C4-2B (cell line): ENCODE data around the gene HLA-DQA1.
"Not testable (repeated sequence)": the region's sequence is repeated elsewhere in the genome, so short reads cannot be mapped to it uniquely, and the experiment has no call there.

ENCODE experiments used
- H3K27ac ChIP-seq: fragments of 450-650 bp; 2 replicates; pipeline ENCODE4 v1.5.1; 2017
- ZFX ChIP-seq: fragments of 450-650 bp; IDR thresholded peaks from 2 replicates; pipeline ENCODE4 v1.6.1; 2017
- TF ChIP-seq, protein P1 (sequence below): fragments of 450-650 bp; conservative IDR thresholded peaks from 2 replicates; pipeline ENCODE4 v1.5.1; 2017; ENCODE audit warnings: mild to moderate bottlenecking

HLA-DQA1 gene

DNA sequence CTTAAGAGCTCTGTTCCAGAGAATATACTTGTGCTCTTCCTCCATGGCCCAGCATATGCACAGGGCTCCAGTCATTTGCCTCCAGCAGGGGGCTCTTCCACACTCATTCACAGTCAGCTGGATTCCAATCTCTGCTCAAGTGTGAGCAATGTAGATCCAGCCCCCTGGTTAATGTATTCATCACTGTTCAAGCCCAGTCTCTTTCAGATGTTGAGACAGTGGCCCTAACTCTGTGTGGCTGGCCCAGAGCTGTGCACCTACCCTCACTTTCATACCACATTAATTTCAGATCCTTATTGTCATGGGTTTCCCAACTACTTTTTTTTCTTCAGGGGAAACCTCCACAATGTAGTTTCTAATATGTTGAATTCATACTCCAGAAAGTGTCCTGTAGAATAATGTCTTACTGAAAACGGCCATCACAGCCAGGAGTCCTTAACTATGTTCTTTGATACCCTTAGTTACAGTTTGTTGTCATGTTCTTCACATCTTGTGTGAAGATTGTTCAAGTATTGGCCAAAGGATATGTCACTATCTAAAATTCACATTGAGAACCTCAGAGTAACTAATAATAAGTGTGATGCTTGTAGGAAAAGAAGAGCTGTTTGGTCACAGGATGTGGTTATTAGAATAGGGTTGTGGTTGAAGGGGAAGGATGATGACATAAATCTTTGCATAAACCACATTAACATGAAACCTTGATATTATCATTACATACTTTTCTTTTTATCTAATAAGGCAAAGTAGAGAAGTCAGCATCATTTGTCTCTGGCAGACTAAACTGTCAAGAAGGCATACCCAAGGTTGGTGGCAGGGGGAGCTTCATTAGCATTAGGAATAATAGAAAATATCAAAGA lies 14.4 kb upstream of the HLA-DQA1 start:
- TF ChIP-seq, protein P1, sequence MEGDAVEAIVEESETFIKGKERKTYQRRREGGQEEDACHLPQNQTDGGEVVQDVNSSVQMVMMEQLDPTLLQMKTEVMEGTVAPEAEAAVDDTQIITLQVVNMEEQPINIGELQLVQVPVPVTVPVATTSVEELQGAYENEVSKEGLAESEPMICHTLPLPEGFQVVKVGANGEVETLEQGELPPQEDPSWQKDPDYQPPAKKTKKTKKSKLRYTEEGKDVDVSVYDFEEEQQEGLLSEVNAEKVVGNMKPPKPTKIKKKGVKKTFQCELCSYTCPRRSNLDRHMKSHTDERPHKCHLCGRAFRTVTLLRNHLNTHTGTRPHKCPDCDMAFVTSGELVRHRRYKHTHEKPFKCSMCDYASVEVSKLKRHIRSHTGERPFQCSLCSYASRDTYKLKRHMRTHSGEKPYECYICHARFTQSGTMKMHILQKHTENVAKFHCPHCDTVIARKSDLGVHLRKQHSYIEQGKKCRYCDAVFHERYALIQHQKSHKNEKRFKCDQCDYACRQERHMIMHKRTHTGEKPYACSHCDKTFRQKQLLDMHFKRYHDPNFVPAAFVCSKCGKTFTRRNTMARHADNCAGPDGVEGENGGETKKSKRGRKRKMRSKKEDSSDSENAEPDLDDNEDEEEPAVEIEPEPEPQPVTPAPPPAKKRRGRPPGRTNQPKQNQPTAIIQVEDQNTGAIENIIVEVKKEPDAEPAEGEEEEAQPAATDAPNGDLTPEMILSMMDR: peak; percentile 50
- TF ChIP-seq ZFX: no peak
- no peak overlapping the region for H3K27ac ChIP-seq

DNA sequence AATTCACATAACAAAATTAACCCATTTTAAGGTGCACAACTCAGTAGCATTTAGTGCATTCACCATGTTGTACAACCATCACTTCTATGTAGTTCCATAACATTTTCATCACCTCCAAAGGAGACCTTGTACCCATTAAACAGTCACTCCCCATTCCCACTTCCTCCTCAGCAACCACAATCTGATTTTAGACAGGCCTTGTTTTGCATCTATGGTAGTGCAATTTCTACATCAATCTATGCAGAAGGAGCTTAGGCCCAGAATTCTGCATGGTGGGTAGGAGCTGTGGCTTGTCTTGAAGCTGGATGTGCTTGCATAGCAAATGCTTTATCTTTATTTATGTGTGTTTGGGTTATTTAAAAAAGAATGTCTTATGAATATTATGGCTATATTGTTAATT lies 13.5 kb upstream of the HLA-DQA1 start:
- TF ChIP-seq, protein P1: no peak
- no peak for TF ChIP-seq ZFX
- no peak overlapping the region for H3K27ac ChIP-seq

DNA sequence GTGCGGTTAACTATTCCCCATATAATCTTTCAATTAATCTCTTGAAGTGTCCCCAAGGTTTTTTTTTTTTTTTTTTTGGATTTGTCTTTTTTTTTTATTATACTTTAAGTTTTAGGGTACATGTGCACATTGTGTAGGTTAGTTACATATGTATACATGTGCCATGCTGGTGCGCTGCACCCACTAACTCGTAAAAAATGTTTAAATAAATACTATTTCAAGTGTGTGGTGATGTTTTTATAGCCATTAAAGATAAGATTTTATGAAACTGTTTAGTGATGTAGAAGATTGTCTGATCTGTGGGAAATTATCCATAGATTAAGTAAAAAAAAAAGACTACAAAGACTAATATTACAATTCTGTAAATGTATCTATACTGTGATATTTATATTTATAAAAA lies 12.6 kb upstream of the HLA-DQA1 start:
- no peak overlapping the region for H3K27ac ChIP-seq
- no peak for TF ChIP-seq ZFX

DNA sequence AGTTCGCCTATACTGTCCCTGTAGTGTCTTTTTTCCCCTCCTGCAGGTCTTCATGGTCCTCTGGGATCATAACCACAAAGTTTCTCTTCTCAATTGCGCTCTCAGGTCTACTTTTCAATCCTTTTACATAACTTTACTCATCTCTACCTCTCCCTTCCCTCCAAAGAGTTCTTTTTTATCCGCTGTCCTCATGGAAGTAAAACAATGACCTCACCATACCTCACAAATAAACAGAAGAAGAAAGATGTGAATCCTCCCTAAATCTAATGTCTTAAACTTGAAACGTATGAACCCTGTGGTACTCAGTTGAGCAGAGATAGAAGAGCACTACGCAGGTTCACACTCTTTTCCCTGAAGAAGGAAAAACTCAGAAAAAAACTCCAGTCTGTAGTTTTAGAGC lies 12.1 kb upstream of the HLA-DQA1 start:
- TF ChIP-seq, protein P1: no peak
- TF ChIP-seq ZFX: no peak
- no peak overlapping the region for H3K27ac ChIP-seq

DNA sequence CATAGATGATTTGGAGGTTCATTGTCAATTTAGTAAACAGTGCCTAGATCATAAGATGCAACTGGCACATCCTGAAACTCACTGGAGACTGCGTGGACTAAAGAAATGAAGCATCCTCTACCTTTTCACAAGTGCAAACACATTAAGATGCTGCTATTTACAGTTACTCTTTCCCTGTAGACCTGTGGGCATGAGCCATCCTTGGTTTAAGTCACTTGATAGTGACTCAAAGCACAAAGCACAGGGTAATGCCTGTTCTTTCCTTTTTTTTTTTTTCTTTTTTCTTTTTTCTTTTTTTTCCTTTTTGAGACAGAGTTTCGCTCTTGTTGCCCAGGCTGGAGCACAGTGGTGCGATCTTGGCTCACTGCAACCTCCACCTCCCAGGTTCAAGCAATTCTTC lies 10.0 kb upstream of the HLA-DQA1 start:
- no peak overlapping the region for H3K27ac ChIP-seq
- TF ChIP-seq, protein P1: no peak
- no peak for TF ChIP-seq ZFX

GRCh38 chr6:32627831-32628230 lies 9.4 kb upstream of the HLA-DQA1 start:
- TF ChIP-seq, protein P1: no peak
- TF ChIP-seq ZFX: no peak
- H3K27ac ChIP-seq: no peak overlapping the region

DNA sequence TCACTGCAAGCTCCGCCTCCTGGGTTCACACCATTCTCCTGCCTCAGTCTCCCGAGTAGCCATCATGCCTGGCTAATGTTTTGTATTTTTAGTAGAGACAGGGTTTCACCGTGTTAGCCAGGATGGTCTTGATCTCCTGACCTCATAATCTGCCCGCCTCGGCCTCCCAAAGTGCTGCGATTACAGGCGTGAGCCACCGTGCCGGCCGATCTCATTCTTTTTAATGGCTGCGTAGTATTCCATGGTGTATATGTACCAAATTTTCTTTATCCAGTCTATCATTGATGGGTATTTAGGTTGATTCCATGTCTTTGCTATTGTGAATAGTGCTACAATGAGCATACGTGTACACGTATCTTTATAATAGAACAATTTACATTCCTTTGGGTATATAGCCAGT lies 7.4 kb upstream of the HLA-DQA1 start:
- not testable (repeated sequence) for H3K27ac ChIP-seq

GRCh38 chr6:32635526-32636123 lies 1.6 kb upstream of the HLA-DQA1 start:
- no peak overlapping the region for H3K27ac ChIP-seq
- no peak for TF ChIP-seq ZFX
- TF ChIP-seq, protein P1: no peak
